ENCODE results near the gene INPP5F. TPM values are rescaled to one million over a fixed set of nuclear protein-coding genes. Genes with fewer than 3 reads are reported as not detected.

INPP5F gene, protein sequence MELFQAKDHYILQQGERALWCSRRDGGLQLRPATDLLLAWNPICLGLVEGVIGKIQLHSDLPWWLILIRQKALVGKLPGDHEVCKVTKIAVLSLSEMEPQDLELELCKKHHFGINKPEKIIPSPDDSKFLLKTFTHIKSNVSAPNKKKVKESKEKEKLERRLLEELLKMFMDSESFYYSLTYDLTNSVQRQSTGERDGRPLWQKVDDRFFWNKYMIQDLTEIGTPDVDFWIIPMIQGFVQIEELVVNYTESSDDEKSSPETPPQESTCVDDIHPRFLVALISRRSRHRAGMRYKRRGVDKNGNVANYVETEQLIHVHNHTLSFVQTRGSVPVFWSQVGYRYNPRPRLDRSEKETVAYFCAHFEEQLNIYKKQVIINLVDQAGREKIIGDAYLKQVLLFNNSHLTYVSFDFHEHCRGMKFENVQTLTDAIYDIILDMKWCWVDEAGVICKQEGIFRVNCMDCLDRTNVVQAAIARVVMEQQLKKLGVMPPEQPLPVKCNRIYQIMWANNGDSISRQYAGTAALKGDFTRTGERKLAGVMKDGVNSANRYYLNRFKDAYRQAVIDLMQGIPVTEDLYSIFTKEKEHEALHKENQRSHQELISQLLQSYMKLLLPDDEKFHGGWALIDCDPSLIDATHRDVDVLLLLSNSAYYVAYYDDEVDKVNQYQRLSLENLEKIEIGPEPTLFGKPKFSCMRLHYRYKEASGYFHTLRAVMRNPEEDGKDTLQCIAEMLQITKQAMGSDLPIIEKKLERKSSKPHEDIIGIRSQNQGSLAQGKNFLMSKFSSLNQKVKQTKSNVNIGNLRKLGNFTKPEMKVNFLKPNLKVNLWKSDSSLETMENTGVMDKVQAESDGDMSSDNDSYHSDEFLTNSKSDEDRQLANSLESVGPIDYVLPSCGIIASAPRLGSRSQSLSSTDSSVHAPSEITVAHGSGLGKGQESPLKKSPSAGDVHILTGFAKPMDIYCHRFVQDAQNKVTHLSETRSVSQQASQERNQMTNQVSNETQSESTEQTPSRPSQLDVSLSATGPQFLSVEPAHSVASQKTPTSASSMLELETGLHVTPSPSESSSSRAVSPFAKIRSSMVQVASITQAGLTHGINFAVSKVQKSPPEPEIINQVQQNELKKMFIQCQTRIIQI
- 40.9 TPM for total RNA-seq (ENCODE audit: insufficient read depth, low replicate concordance)

DNA sequence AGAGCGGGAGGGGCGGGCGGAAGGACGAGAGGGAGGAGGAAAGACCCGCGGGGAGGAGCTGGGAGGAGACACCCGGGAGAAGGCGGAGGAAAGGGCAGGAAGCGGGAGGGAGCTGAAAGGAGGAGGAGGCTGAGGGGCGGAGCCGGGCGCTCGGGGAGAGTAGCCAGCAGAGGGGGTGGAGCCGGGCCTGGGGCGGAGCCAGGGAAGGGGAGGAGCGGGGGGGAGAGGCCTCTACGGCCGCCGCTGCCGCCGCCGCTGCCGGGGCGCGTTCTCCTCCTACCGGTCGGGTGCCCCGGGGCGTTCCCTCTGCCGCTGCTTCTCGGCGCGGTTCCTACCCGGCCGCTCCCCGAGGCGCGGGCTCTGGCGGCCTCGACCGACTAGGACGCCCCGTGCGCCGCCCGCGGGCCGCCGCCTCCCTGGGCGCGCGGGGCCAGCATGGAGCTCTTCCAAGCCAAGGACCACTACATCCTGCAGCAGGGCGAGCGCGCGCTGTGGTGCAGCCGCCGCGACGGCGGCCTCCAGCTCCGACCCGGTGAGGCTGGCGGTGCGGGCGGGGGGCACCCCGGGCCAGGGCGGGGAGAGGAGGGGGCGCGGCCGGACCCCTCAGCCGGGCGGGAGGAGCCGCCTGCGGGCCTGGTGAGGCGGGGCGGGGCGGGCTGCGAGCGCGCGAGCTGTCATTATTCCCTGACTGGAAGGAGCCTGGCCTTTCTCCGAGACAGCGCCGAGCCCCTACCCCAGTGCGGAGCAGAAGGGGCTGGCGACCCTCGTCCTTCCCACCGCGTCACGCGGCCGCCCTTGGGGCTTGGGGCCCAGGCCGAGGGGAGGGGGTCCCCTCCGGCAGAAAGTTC lies at the start of gene INPP5F:
Gene INPP5F (plus strand): TSS at position 223 of the 848 bp plus-strand sequence. CDS start 213 bp downstream, at position 436.
- peak; percentile 99 for DNase-seq (ENCODE audit: low spot score)

DNA sequence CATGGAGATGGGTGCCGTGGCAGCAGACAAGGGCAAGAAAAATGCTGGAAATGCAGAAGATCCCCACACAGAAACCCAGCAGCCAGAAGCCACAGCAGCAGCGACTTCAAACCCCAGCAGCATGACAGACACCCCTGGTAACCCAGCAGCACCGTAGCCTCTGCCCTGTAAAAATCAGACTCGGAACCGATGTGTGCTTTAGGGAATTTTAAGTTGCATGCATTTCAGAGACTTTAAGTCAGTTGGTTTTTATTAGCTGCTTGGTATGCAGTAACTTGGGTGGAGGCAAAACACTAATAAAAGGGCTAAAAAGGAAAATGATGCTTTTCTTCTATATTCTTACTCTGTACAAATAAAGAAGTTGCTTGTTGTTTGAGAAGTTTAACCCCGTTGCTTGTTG lies 48.7 kb upstream of the INPP5F start:
- DNase-seq (ENCODE audit: low spot score): no peak

DNA sequence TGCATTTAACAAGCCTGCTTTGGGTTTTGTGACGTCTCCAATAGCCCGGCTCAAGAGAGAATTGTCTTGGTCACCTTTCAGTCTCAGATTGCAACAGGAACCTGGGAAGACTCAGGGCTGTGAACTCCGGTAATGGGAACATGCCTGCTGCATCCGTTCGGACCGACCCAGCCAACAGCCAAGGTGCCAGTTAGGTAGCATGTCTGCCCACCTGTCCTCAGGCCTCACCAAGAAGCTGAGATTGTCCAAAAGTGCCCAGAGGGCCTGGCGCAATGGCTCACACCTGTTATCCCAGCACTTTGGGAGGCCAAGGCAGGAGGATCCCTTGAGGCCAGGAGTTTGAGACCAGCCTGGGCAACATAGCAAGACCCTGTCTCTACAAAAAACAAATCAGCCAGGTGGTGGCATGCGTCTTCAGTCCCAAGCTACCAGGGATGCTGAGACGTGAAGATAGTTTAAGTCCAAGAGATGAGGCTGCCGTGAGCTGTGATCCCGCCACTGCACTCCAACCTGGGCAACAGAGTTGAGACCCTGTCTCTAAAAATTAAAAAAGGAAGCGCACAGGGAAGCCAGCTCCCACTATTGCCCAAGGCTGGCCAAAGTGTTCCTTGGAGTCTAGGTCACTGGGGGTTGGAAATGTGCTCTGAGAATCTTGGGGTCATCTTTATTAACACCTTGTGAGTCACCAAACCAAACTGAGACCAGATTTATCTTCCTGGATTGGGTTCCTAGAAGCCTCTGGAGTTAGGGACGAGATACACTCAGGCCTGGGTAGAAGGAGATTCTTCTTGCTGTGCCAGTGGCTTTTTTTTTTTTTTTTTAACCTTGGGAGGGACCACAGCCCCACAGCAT lies 47.7 kb upstream of the INPP5F start:
- DNase-seq (ENCODE audit: low spot score): no peak

DNA sequence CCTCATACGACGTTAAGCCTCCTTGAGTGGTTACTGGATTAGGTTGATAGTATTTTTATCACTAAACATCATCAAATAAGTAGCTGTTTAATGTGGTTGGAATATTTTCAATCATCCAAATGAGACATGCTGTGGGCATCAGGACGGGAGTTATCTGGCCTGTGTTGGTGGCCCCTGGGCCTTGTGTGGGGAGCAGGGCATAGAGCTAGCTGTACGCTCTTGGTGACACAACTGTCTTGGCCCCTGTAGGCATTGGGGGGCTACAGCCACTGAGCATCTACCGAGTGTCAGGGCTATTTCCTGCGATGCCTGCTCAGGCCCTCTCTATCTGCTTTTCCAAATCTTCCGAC lies 46.4 kb upstream of the INPP5F start:
- no peak for DNase-seq (ENCODE audit: low spot score)

DNA sequence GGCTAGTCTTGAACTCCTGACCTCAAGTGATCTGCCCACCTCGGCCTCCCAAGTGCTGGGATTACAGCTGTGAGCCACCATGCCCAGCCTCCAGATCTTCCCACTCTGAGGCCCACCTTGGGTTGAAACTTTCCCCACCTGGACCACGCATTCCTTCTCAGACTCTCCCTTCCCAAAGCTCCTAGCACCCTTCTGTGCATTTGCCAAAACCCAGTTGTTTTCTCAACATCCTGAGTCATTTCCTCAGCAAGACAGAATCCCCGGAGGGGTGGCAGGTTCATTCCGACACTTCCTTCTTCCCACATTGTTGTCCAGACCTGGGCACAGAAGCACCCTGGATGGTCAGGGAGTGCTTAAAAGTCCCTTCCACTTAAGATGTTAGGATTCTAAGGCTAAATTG lies 45.8 kb upstream of the INPP5F start:
- no peak for DNase-seq (ENCODE audit: low spot score)

DNA sequence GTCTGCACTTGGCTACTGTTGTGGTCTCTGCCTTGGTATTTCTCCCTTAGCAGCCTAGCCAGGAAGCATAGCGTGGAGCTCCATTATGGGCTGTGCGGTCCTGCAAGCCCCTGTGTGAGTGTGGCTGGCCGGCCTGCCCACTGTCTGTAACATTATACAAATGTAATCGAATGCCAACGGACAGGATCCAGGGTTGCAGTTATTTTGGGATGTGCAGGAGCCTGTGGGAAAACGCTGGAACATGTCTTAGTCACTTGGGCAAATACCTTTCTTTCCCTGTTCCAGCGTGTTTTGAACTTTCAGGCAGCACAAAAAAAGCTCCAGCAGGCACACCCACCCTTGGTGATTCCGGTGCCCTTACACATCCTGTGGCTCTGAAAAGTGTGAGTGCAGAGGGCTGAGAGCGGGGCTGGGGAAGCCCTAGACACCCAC lies 45.2 kb upstream of the INPP5F start:
- no peak for DNase-seq (ENCODE audit: low spot score)

DNA sequence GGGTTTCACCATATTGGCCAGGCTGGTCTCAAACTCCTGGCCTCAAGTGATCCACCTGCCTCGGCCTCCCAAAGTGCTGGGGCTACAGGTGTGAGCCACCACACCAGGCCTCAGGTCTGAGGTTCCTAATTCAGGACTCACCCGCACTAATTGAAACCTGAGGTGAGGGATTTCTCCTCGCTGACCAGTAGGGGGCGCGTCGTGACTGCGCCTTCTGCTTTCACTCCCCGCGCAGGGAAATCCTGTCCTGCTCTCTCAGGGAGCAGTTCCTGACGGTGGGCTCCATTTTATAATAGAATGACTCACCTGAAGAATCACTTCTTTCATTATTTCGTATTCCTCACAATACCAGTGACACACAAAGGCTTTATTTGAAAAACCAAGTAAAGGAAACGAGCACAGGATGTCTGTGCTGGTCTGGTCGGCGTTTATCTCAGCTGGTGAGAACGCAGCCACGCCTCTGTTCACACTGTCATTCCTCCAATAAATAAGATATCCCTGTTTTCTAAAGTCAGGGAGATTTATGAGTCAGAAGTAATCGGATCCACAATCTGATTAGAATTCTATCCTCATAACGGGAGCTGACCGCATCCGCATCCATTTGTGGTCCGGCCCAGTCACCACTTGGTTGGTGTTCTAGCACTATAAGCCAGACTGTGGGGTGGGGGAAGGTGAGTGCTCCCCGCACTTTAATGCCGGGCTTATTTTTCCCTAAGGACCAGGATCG lies 39.2 kb upstream of the INPP5F start:
- DNase-seq (ENCODE audit: low spot score): peak; percentile 82

DNA sequence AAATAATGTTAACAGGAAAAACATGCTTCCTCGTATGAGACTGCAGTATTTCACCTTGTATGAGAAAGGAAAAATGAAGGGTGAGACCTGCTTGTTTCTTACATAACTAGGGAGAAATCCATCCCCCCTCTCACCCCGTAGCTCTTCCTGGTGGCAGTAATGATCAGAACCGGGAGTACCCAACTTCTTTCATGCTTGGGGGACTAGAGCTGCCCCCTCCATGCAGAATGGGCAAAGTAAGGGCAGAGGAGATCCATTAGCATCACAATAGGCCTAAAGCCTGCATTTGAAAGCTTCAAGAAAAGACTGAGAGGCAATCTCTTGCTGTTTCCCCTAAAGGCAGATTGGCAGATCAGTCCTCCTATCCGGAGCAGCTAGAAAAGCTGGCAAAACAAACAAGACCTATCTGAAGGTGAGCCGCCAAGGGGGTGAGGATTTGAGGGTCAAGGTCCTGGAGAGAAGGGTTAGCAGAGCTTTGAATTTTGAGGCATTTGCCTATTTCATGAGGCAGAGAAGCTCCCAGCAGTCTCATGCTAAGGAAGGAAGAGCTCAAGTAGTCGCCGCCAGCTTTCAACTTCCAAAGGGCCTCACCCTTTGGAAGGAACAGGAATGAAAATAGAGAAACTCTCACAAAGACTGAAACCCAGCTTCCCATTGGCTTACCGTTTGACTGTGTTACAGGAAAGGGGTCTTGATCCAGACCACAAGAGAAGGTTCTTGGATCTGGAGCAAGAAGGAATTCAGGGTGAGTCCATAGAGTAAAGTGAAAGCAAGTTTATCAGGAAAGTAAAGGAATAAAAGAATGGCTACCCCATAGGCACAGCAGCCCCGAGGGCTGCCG lies 38.4 kb upstream of the INPP5F start:
- DNase-seq (ENCODE audit: low spot score): peak; percentile 36

DNA sequence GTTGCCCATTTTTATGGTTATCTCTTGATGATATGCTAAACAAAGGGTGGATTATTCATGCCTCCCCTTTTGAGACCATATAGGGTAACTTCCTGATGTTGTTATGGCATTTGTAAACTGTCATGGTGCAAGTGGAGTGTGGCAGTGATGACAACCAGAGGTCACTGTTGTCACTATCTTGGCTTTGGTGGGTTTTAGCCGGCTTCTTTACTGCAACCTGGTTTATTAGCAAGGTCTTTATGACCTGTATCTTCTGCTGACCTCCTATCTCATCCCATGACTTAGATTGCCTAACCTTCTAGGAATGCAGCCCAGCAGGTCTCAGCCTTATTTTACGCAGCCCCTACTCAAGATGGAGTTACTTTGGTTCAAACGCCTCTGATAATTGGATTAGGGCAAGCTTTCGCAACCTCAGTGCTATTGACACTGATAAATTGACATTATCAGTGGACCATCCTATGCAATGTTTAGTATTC lies 37.8 kb upstream of the INPP5F start:
- no peak for DNase-seq (ENCODE audit: low spot score)

DNA sequence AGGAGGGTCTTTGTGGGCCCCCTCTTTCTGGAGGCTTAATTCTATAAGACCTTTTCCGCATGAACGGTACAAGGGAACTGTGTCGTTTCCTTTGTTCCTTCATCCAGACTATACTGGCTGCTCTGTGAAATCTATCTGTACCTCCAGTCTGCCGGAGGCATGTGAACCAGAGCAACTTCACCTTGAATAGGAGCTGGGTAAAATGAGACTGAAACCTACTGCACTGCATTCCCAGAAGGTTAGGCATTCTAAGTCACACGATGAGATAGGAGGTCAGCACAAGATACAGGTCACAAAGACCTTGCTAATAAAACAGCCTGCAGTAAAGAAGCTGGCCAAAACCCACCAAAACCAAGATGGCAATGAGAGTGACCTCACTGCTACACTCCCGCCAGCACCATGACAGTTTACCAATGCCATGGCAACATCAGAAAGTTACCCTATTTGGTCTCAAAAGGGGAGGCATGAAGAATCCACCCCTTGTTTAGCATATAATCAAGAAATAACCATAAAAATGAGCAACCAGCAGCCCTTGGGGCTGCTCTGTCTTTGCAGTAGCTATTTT lies 36.8 kb upstream of the INPP5F start:
- no peak for DNase-seq (ENCODE audit: low spot score)

DNA sequence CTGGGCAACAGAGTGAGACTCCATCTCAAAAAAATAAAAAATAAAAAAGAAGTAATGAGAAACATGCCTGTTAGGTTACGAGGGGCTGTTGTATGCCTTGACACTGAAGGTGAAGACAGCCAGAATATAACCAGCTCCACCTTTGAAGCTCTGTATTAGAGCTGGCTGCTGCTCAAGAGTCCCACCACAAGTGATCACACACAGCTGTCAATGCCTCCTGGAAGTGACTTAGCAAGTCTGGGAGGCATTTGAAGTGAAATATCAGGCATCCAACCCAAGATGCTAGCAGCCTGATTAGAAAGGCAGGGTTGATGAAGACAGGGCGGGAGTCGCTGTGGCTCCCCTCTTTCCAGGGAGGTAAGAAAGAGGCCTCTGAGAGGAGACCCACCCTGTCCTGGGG lies 34.1 kb upstream of the INPP5F start:
- no peak for DNase-seq (ENCODE audit: low spot score)

DNA sequence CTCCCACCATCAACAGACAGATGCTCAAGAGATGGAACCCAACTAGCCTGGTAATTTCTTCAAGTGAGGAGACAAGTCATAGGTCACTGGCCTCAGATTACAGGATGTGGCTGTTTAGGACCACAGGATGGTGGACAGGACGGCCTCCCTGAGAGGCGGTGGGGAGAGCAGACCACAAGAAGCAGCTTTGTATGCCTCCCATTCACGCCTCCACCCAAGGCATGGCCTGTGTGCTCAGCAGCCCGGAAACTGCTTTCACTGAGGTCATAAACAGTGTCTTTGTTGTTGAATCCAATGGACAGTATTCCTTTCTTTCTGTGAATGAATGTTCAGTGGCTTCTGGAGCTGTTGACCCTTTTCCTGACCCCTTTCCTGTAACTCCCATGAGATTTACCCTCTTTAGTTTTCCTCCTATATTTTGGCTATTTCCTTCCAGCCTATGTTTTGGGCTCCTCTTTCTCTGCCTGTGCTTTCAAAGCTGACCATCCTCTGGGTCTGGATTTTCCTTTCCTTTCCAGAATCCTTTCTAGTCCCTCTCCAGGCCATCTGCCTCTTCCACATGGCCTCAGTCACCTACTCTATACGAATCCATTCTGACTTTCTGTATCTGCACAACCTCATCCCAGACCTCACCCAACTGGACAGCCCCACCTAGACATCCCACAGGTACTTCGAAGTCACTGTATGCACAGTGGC lies 32.4 kb upstream of the INPP5F start:
- DNase-seq (ENCODE audit: low spot score): no peak

DNA sequence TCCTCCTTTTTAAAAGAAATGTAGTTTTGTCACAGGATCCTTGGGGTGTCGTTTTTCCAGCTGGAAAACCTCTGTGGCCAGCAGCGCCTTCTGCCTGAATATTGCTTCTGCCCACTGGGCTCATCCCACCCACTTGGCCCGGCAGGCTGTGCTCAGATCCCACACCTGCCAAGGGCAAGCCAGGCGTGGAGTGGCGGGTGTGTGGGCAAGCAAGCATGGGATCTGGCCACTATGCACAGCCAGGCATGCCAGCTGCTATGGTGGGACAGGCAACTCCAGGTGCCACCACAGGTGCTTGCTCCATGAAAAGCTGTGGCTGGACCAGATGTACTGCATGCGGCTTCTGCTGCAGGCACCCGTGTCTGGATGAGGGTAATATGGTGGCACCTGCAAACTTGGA lies 31.2 kb upstream of the INPP5F start:
- no peak for DNase-seq (ENCODE audit: low spot score)

DNA sequence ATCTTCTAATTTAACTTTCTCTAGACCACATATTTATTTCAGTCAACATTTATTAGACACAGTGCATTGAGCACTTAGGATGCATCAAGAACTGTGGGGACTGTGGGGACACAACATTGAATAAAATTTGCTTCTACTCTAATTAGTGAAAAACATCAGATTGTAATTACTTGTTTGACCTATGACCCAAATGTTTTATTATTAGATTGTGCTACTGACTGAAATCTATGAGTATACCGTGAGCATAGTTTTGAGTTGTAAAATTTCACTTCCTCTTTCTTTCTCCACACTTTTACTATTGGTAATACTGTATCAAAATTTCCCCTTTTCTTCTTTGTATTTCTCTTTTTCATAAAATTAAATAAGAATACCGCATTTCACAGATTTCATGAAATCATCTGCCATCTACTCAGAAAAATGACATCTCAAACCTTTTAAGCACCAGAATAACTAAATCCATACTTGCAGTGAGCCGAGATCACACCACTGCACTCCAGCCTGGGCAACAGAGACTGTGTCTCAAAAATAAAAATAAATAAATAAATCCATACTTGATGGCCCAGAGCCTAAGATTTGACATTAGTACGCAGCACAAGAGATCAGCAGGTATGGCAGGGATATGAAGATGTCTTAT lies 25.4 kb upstream of the INPP5F start:
- DNase-seq (ENCODE audit: low spot score): no peak

DNA sequence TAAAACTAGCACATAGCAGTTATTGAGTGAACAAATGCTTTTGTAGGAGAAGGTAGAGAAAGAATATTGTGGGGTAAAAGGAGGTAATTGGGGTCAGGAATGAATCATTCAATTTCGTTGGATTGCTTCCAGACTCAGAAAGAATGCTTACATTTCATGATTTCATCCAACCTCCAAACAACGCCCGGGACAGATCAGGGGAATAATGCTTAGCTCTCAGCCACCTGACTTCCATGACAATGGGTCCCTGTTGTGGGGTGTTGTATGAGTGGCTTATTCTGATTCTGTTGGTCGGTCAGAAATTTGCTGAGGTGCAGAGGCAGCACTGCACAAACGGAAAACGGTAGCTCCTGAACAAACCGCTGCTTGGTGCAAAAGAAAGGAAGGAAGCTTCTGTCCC lies 24.0 kb upstream of the INPP5F start:
- no peak for DNase-seq (ENCODE audit: low spot score)

DNA sequence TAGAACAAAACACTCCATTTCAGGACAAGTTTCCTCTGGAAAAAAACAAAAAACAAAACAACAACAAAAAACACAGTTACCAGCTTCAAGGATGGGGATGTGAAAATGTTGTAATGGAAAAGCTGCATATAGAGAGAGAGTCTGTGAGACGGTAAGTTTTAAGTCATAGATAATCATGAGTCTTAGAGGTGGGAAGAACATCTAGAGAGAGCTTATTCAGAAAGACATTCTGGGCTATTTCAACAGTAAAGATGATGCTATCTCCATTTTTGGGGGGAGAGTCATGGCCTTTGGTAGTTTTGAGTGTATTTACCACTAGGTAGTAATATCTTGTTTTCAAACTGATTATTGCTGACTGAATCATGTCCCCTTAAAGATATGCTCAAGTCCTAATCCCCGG lies 23.3 kb upstream of the INPP5F start:
- no peak for DNase-seq (ENCODE audit: low spot score)

DNA sequence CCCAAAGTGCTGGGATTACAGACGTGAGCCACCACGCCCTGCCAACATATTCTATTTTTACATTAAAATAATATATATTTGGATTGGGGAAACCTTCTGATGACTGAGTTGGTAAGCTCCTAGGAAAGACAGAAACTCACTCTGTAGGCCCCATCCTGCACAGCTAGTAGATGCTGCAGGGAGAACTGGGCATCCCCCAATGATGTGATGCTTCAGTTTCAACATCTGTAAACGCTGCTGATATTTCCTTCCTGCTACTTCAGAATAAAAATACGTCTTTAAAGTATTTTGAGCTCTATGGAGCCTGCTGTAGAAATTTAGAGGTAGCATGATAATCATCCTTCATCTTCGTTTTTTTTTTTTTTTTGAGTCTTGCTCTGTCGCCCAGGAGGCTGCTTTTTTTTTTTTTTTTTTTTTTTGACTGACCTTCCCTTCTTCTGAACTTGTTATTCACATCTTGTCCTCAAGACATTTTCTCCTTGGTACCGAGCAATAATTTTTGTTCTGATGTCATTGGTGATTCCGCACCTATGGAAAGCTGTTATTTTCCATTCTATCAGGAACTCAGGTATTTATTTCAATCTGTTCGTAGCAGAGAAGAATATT lies 21.8 kb upstream of the INPP5F start:
- no peak for DNase-seq (ENCODE audit: low spot score)
